Aorta (tissue), 5 donors: Measurements from ENCODE around the gene RNF113B. TPM values are rescaled to one million over a fixed set of nuclear protein-coding genes. Genes with fewer than 3 reads are reported as not detected.

Experiments used
- ATAC-seq: fragments of 200-7000 bp; cut with Tn5 transposase; one replicate; pipeline ENCODE4 v1.9.1; 2022; ENCODE audit warnings: moderate library complexity; ENCODE audit not compliant: low FRiP score
- DNase-seq, 2 donors: peaks; one replicate each; pipeline ENCODE4 v3.0.0-alpha.2; 2020
- H3K27ac ChIP-seq, 2 donors: one replicate each; pipeline ENCODE4 v1.5.1; 2013; ENCODE audit warnings: low read length in 2 of 2, mild to moderate bottlenecking in 2 of 2, moderate library complexity in 2 of 2, control low read depth in 1 of 2, inconsistent platforms in 1 of 2, low read depth in 1 of 2
- H3K27me3 ChIP-seq, 2 donors: one replicate each; pipeline ENCODE4 v1.6.1; 2013; ENCODE audit warnings: control low read depth in 1 of 2, low read length in 1 of 2, mild to moderate bottlenecking in 1 of 2, moderate library complexity in 1 of 2; ENCODE audit not compliant: insufficient read depth in 2 of 2, control insufficient read depth in 1 of 2
- H3K36me3 ChIP-seq, 2 donors: one replicate each; pipeline ENCODE4 v1.6.1; 2013; ENCODE audit warnings: control low read depth in 1 of 2, low read length in 1 of 2, mild to moderate bottlenecking in 1 of 2; ENCODE audit not compliant: insufficient read depth in 2 of 2, control insufficient read depth in 1 of 2
- H3K4me1 ChIP-seq, 2 donors: one replicate each; pipeline ENCODE4 v1.6.1; 2013; ENCODE audit warnings: low read length in 2 of 2, control low read depth in 1 of 2, mild to moderate bottlenecking in 1 of 2, moderate library complexity in 1 of 2; ENCODE audit not compliant: insufficient read depth in 2 of 2, control insufficient read depth in 1 of 2
- H3K4me3 ChIP-seq, 2 donors: one replicate each; pipeline ENCODE4 v1.5.1; 2013; ENCODE audit warnings: low read length in 2 of 2, control low read depth in 1 of 2, mild to moderate bottlenecking in 1 of 2
- H3K9me3 ChIP-seq: one replicate; pipeline ENCODE4 v1.6.1; 2013; ENCODE audit warnings: mild to moderate bottlenecking, low read length; ENCODE audit not compliant: control insufficient read depth
- WGBS, 2 donors: extraction: QIAGEN DNeasy Blood & Tissue Kit; methylation state at CpG; one replicate each; pipeline ENCODE4 v1.1.7; 2013; 5-methylcytosine and 5-hydroxymethylcytosine counted together
- intact Hi-C, 2 donors: fragments of 100-400 bp; cut with DNase I; formaldehyde crosslinking; loops; one replicate each; pipeline versions ENCODE4 v1.14.2 to v1.15.0; 2022
- polyA plus RNA-seq, 2 donors: library from polyadenylated mRNA; stranded (reverse); fragments of 200-250 nt; gene quantifications; one replicate each; pipeline ENCODE4 v1.2.3, GENCODE V29; 2013
- total RNA-seq, 2 donors: library from RNA; stranded (reverse); fragmentation: NEBNext Ultra II Directional; extraction: Animal tissue kit (Norgen Biotek cat#: 25700); gene quantifications; one replicate each; pipeline ENCODE4 v1.2.1, GENCODE V29; 2021
- donor health status: healthy with polysubstance abuse.
- donor health status: Bipolar disorder and iron deficiency.
- donor health status: DM: no; HTN: no; CAD: no.
- donor health status: DM: no; HTN: no; CAD: no.
- donor health status: DM: yes; HTN: yes; CAD: no.

The RNF113B gene
- total and polyA plus RNA-seq, 4 donors: not detected

DNA sequence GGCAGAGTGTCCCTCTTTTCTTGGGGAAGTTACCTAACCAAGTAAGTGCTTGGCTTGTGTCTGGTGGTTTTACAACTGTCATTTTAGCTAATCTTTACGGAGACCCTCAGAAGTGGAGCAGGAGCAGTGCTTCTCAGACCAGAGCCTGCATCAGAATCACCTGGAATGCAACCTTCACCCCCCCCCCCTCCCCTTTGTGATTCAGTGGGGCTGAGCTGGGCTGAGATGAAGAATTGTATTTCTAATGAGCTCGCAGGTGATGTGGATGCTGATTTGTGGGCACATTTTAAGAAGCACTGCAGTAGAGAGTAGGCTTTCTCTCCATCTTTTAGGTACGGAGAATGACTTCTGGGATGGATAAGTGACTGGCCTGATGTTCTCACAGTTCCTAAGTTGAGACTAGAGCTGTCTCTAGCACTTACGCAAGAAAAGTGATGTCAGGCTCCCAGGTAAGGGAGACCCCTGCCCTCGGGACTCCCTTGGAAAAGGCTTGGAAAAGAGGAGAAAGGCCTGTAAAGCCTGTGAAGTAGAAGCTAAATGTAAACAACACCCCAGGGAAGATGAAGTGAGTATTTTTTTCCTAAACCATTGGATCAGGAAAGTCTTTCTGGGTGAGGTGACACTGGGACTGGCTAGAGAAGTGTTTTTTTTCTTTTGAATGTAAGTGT is 23.3 kb upstream of the RNF113B start:
- H3K27ac ChIP-seq: no peak overlapping the region
- 94 to 95% methylated on average over 5 of the region's 5 CpGs for WGBS, 2 donors
- no peaks in the 10 kb centered on the region for H3K36me3 ChIP-seq
- H3K27me3 ChIP-seq: no peaks in the 10 kb centered on the region
- no peaks in the 10 kb centered on the region for H3K9me3 ChIP-seq
- DNase-seq (no peak), ATAC-seq (no peak)
- no peak overlapping the region for H3K4me3 ChIP-seq
- no peaks in the 10 kb centered on the region for H3K4me1 ChIP-seq
- intact Hi-C loops: no loop called here

DNA sequence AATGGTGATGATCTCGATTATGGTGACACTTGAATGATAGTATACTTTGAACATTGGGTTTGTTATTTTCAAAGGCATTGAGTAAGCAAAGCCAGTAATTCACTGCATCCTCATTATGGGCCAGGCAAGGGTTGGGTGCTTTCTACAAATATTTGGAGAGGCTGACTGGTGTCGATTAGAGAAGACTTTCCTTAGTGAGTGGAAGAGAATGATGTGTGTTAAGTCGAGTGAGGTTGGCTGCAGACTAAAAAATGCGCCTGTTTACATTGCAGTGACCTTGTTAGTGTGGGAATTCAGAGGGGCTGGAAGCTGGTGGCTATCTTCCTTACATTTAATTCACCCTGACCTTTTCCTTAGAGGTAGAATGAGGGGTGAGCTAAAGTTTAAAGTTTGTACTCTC is 22.4 kb upstream of the RNF113B start:
- ATAC-seq (no peak), DNase-seq (no peak)
- H3K27me3 ChIP-seq: no peaks in the 10 kb centered on the region
- WGBS, 2 donors: 58 to 67% methylated on average over 4 of the region's 4 CpGs
- no peaks in the 10 kb centered on the region for H3K36me3 ChIP-seq
- H3K4me1 ChIP-seq: no peaks in the 10 kb centered on the region
- no peak overlapping the region for H3K27ac ChIP-seq
- intact Hi-C loops: no loop called here
- H3K9me3 ChIP-seq: no peaks in the 10 kb centered on the region
- no peak overlapping the region for H3K4me3 ChIP-seq

DNA sequence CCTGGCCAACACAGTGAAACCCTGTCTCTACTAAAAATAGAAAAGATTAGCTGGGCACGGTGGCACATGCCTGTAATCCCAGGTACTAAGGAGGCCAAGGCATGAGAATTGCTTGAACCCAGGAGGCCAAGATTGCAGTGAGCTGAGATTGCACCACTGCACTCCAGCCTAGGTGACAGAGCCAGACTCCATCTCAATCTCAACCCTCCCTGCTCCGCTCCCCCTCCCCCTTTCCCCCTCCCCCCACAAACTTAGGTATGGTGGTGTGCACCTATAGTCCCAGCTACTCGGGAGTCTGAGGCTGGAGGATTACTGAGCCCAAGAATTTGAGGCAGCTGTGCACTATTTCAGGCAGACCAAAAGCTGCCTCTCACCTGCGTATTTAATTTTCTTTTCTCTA is 21.6 kb upstream of the RNF113B start:
- H3K4me3 ChIP-seq: no peak overlapping the region
- 52 to 72% methylated on average over 3 to 4 of the region's 4 CpGs for WGBS, 2 donors
- H3K36me3 ChIP-seq: no peaks in the 10 kb centered on the region
- intact Hi-C loops: no loop called here
- no peaks in the 10 kb centered on the region for H3K9me3 ChIP-seq
- no peaks in the 10 kb centered on the region for H3K4me1 ChIP-seq
- no peak for DNase-seq
- no peaks in the 10 kb centered on the region for H3K27me3 ChIP-seq
- no peak for ATAC-seq
- no peak overlapping the region for H3K27ac ChIP-seq

DNA sequence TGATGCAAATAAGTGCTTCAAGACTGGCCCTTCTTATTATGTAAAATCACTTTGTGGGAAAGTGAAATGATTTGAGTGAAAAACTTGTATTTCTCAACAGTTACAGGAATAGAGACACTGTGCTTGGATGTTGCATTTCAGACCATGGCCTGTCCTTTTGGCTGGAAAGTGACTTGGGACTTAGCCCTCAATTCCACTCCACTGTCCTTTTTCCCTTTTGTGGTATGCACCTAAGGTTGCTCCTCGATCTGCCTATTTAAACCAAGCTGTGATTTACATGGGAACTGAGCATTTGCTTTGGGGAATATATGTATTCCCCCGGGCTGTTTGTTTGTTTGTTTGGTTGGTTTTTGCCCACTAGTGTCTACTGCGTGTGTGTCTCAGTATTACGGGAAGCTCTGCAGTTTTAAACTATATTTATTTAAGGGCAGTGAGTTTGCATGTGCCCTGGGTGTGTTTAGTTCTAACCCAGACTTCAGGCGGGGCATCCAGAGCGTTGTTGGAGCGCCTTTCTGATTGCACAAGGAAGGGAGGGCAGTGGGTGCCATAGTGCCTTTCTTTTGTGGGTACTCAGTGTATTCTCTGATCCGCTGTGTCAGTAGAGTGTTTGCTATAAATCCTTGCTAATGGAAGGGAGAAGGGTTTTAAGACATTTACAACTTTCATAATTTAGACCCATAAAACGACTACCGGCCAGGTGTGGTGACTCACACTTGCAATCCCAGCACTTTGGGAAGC is 18.2 kb upstream of the RNF113B start:
- Histone ChIP-seq H3K27me3 (no peaks in the 10 kb centered on the region), H3K4me1 (no peaks in the 10 kb centered on the region), H3K27ac (no peak overlapping the region), H3K36me3 (no peaks in the 10 kb centered on the region), H3K9me3 (no peaks in the 10 kb centered on the region), H3K4me3 (no peak overlapping the region)
- intact Hi-C loops: no loop called here
- DNase-seq: no peak
- ATAC-seq: no peak
- WGBS, 2 donors: 74 to 85% methylated on average over 10 of the region's 10 CpGs

DNA sequence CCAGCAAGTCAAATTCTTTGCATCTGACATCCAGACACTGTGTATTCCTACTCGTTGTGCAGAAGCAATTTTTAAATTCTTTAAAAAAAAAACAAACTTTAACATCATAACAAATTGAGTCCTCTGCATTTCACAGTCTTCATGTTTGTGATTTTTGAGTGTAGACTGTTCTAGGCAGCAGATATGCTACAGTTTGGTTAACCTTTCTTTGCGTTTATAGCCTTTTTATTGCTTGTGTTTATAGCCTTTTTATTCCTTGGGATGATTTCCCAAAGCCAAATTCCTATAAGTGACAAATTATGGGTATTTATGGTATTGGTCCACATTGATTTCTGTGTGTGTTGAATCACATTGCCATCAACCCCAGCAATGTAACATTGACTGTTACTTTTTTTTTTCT is 14.9 kb upstream of the RNF113B start:
- WGBS, 2 donors: 65 to 73% methylated on average over 2 of the region's 2 CpGs
- H3K27me3 ChIP-seq: no peaks in the 10 kb centered on the region
- intact Hi-C loops: no loop called here
- no peak for ATAC-seq
- H3K36me3 ChIP-seq: no peaks in the 10 kb centered on the region
- peaks cover 0 to 2% of the 10 kb centered on the region in 2 donors for H3K4me1 ChIP-seq
- no peak overlapping the region for H3K4me3 ChIP-seq
- H3K9me3 ChIP-seq: no peaks in the 10 kb centered on the region
- no peak overlapping the region for H3K27ac ChIP-seq
- no peak for DNase-seq

DNA sequence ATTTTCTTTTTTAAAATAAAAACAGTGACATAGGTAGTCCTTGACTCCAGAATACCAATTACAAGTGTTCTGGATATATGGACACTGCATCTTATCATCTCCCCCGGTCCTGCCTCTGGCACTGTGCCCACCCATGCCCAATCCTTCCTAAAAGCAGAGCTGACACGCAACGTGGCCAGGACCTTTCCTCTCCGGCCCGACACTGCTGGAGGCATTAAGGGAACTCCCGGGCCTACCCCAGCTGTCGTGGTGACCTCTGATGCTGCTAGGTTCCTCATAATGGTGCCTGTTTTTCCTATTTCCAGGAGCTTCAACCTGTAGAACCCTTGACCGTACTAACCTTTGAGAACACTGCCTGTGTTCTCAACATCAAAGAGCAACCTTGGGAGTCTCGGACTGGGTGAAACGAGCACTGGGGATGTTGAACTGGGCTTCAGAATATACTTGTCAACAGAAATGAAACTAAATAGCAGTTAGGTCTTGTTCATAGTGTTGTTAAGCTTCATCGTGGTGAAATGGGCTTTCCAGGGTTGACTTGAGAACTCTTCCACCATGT is 13.9 kb upstream of the RNF113B start:
- no peak for ATAC-seq
- H3K4me3 ChIP-seq: no peak overlapping the region
- peaks cover 0 to 2% of the 10 kb centered on the region in 2 donors for H3K4me1 ChIP-seq
- 89 to 92% methylated on average over 11 of the region's 11 CpGs for WGBS, 2 donors
- no peak overlapping the region for H3K27ac ChIP-seq
- H3K36me3 ChIP-seq: no peaks in the 10 kb centered on the region
- H3K27me3 ChIP-seq: no peaks in the 10 kb centered on the region
- intact Hi-C loops: no loop called here
- DNase-seq: no peak
- no peaks in the 10 kb centered on the region for H3K9me3 ChIP-seq

DNA sequence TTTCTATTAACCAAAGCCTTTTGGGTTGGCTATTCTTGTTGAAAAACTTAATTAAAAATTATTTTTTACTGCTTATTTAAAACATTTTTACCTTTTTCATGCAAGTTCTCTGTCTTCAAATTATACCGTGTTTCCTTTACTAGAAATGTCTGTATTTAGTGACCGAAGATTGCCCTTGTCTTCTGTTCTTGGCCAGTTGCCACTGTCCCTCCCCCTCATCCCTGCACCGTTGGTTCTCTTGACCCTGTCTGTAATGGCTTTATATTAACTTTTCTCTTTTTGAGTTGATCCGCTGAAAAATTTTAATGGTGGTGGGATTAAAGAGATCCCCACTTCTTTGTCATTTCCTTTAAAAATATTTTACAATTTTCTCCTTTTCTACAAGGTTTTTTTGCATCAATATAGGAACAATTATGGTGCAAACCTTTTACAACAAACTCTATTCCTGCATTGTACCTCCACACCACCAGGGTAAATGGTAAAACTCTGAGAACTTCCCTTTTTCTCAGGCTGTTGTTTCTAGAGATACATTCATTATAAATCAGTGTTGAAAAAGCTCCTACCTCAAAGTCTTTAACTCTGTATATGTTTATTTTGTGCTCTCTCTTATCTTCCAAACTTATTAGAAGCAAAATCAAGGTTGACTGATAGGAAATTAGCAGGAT is 12.9 kb upstream of the RNF113B start:
- no peak for ATAC-seq
- Histone ChIP-seq H3K4me3 (no peak overlapping the region), H3K27me3 (no peaks in the 10 kb centered on the region), H3K4me1 (peaks cover 0 to 2% of the 10 kb centered on the region in 2 donors), H3K36me3 (no peaks in the 10 kb centered on the region), H3K27ac (no peak overlapping the region), H3K9me3 (no peaks in the 10 kb centered on the region)
- no peak for DNase-seq
- intact Hi-C loops: no loop called here
- 56 to 67% methylated on average over 4 of the region's 4 CpGs for WGBS, 2 donors

DNA sequence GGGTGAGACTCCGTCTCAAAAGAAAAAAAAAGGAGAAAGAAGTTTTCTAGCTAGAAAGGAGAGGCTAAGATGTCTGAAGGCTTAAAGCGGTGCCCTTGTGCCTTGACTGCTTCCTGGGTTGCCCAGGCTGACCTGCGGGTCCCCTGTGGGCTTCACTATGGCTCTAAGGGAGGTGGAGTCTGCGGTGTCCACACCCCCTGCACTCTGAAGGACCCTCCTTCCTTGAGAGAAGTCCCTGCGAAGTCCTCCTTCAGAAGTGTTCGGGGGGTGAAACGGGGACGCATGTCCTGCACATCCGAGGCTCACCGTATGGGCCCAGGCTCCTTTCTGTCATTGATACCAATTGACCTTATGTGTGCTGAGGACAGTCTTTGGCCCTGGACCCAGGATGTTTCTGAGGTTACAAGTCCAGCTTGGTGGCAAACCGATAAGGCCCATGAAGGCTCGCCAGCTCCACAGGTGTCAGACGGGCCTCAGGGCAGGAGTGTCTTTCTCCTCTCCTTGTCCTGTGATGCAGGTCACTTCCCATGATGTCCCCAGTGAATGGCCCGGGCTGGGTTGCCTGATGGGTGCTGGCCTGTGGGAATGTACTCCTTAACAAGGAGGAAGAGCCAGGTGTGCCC is 11.6 kb upstream of the RNF113B start:
- Histone ChIP-seq H3K27ac (no peak overlapping the region), H3K27me3 (no peaks in the 10 kb centered on the region), H3K4me1 (peaks cover 0 to 2% of the 10 kb centered on the region in 2 donors), H3K4me3 (no peak overlapping the region), H3K9me3 (no peaks in the 10 kb centered on the region), H3K36me3 (no peaks in the 10 kb centered on the region)
- DNase-seq (no peak), ATAC-seq (no peak)
- intact Hi-C loops: no loop called here
- WGBS, 2 donors: 95 to 96% methylated on average over 14 of the region's 14 CpGs
